Upper lobe of left lung (tissue), 6 donors: Measurements from ENCODE around the gene SFT2D3. TPM values are rescaled to one million over a fixed set of nuclear protein-coding genes. Genes with fewer than 3 reads are reported as not detected.

Experiments
- ATAC-seq, 2 donors: fragments of 200-7000 bp; cut with Tn5 transposase; one replicate each; pipeline ENCODE4 v1.9.1; 2022; ENCODE audit warnings: mild to moderate bottlenecking in 2 of 2, moderate library complexity in 2 of 2; ENCODE audit not compliant: low FRiP score in 2 of 2
- DNase-seq, 2 donors: peaks; one replicate each; pipeline ENCODE4 v3.0.0-alpha.2; 2019 to 2020
- H3K27ac ChIP-seq, 4 donors: fragments of 200-600 bp; sonication (generic); one replicate each; pipeline ENCODE4 v1.5.1; 2016 to 2019
- H3K27me3 ChIP-seq, 4 donors: fragments of 200-600 bp; sonication (generic); one replicate each; pipeline ENCODE4 v1.5.1; 2017 to 2019
- H3K36me3 ChIP-seq, 4 donors: fragments of 200-600 bp; sonication (generic); one replicate each; pipeline ENCODE4 v1.5.1; 2016 to 2019
- H3K4me1 ChIP-seq, 4 donors: fragments of 200-600 bp; sonication (generic); one replicate each; pipeline ENCODE4 v1.5.1; 2018 to 2019
- H3K4me3 ChIP-seq, 4 donors: fragments of 200-600 bp; sonication (generic); one replicate each; pipeline ENCODE4 v1.5.1; 2017 to 2019; ENCODE audit warnings: mild to moderate bottlenecking in 2 of 4, moderate library complexity in 1 of 4
- H3K9me3 ChIP-seq, 4 donors: fragments of 200-600 bp; sonication (generic); one replicate each; pipeline ENCODE4 v1.5.1; 2018 to 2019
- EP300 ChIP-seq, 4 donors: sonication (generic); formaldehyde crosslinking; IDR thresholded peaks; one replicate each; pipeline ENCODE4 v1.5.1; 2017; ENCODE audit warnings: antibody characterized with exemption in 4 of 4, control low read depth in 2 of 4
- POLR2A ChIP-seq, 4 donors: fragments of 450-650 bp; IDR thresholded peaks; one replicate each; pipeline ENCODE4 v1.5.1; 2016 to 2017; ENCODE audit warnings: antibody characterized with exemption in 4 of 4, mild to moderate bottlenecking in 2 of 4
- POLR2AphosphoS5 ChIP-seq, 2 donors: sonication (generic); formaldehyde crosslinking; IDR thresholded peaks; one replicate each; pipeline ENCODE4 v1.5.1; 2017; ENCODE audit warnings: antibody characterized with exemption in 2 of 2
- WGBS, 2 donors: methylation state at CpG; one replicate each; pipeline ENCODE4 v1.1.5; 2017 to 2018; 5-methylcytosine and 5-hydroxymethylcytosine counted together
- total RNA-seq, 6 donors: library from RNA; depleted of rRNA in 4 of 6; stranded (reverse); fragments of >200 nt in 4 of 6; gene quantifications; one replicate each; pipeline versions ENCODE4 v1.1.0 to v1.2.1, GENCODE V29; 2016 to 2021
- TF ChIP-seq, protein P1 (sequence below), 6 experiments: fragments of 450-650 bp in 4 of 6; fragments of 200-600 bp in 2 of 6; sonication (generic) in 2 of 6; IDR thresholded peaks; one replicate each; pipeline ENCODE4 v1.5.1; 2016 to 2019; ENCODE audit warnings: antibody characterized with exemption in 6 of 6
- donor health status: DM: no; HTN: no; CAD: no; lungs with moderate emphysema.
- donor health status: DM: no; HTN: yes; CAD: no; lungs with severe emphysema.

The SFT2D3 gene, protein sequence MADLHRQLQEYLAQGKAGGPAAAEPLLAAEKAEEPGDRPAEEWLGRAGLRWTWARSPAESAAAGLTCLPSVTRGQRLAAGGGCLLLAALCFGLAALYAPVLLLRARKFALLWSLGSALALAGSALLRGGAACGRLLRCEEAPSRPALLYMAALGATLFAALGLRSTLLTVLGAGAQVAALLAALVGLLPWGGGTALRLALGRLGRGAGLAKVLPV
- total RNA-seq: 10 to 100 TPM in 2 of 6 donors, 1 to 10 TPM in 4; 6.4 to 13.1 (median 9.1) TPM

DNA sequence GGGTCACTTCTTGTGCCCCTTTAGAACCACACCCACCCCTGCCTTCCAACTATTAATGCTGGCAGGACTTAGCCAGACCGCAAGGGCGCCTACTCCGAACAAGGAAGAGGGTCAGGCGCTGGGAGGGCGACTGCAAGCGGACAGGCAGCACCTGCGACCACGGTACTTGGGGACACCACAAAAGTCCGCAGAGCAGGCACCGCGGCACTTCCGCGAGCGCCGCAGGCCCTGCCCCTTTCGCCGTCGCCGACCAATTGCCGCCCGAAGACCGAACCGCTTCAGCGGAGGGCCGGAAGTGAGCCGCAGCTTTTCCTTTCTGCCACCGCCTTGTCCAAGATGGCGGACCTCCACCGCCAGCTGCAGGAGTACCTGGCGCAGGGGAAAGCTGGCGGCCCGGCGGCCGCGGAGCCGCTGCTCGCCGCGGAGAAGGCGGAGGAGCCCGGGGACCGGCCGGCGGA lies at the start of gene SFT2D3:
SFT2D3 (plus strand) TSS at position 305 of the 458 bp plus-strand sequence; CDS start at position 337, 32 bp downstream.
- Histone ChIP-seq H3K27ac (peak within 1 kb of the TSS; percentile 92 to 99 (median 98)), H3K36me3 (peaks cover 0 to 8% (median 0%) of the 10 kb centered on the region in 4 donors), H3K27me3 (no peaks in the 10 kb centered on the region), H3K4me3 (peak within 1 kb of the TSS; percentile 39 to 92 (median 82)), H3K9me3 (no peaks in the 10 kb centered on the region), H3K4me1 (peaks cover 37 to 48% (median 45%) of the 10 kb centered on the region in 4 donors)
- 0 to 1% methylated on average over 4 to 26 of the region's 44 CpGs for WGBS, 2 donors
- peak; percentile 83 to 86 for TF ChIP-seq POLR2AphosphoS5 (IDR thresholded peaks at IDR 0.05)
- TF ChIP-seq, protein P1, sequence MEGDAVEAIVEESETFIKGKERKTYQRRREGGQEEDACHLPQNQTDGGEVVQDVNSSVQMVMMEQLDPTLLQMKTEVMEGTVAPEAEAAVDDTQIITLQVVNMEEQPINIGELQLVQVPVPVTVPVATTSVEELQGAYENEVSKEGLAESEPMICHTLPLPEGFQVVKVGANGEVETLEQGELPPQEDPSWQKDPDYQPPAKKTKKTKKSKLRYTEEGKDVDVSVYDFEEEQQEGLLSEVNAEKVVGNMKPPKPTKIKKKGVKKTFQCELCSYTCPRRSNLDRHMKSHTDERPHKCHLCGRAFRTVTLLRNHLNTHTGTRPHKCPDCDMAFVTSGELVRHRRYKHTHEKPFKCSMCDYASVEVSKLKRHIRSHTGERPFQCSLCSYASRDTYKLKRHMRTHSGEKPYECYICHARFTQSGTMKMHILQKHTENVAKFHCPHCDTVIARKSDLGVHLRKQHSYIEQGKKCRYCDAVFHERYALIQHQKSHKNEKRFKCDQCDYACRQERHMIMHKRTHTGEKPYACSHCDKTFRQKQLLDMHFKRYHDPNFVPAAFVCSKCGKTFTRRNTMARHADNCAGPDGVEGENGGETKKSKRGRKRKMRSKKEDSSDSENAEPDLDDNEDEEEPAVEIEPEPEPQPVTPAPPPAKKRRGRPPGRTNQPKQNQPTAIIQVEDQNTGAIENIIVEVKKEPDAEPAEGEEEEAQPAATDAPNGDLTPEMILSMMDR (IDR thresholded peaks at IDR 0.05): peak in 1 of 6 experiments; percentile 7
- TF ChIP-seq POLR2A (IDR thresholded peaks at IDR 0.05): peak; percentile 59 to 97 (median 90)
- no peak for TF ChIP-seq EP300 (IDR thresholded peaks at IDR 0.05)
- peak; percentile 95 to 97 for DNase-seq
- ATAC-seq: peak; percentile 94

- TF ChIP-seq, protein P1 (IDR thresholded peaks at IDR 0.05): no peak
- TF ChIP-seq EP300 (IDR thresholded peaks at IDR 0.05) (no peak), POLR2AphosphoS5 (IDR thresholded peaks at IDR 0.05) (no peak), POLR2A (IDR thresholded peaks at IDR 0.05) (no peak)
- H3K4me3 ChIP-seq: no peak overlapping the region
- no peaks in the 10 kb centered on the region for H3K9me3 ChIP-seq
- 71 to 79% methylated on average over 8 to 14 of the region's 14 CpGs for WGBS, 2 donors
- peaks cover 35 to 57% (median 51%) of the 10 kb centered on the region in 4 donors for H3K4me1 ChIP-seq
- DNase-seq (no peak), ATAC-seq (peak in 1 of 2 donors; percentile 16)
- H3K27me3 ChIP-seq: no peaks in the 10 kb centered on the region
- H3K27ac ChIP-seq: peak overlapping the region in 3 of 4 donors; percentile 67 to 84 (median 76)
- H3K36me3 ChIP-seq: peaks cover 0 to 55% (median 12%) of the 10 kb centered on the region in 4 donors
Measured at GRCh38 chr2:127651971-127652550, 49.2 kb upstream of the SFT2D3 start.

- TF ChIP-seq EP300 (IDR thresholded peaks at IDR 0.05) (no peak), POLR2A (IDR thresholded peaks at IDR 0.05) (no peak), POLR2AphosphoS5 (IDR thresholded peaks at IDR 0.05) (no peak)
- TF ChIP-seq, protein P1 (IDR thresholded peaks at IDR 0.05): no peak
- Histone ChIP-seq H3K27me3 (no peaks in the 10 kb centered on the region), H3K36me3 (peaks cover 0 to 63% (median 14%) of the 10 kb centered on the region in 4 donors), H3K9me3 (no peaks in the 10 kb centered on the region), H3K4me1 (peaks cover 35 to 56% (median 52%) of the 10 kb centered on the region in 4 donors), H3K4me3 (no peak overlapping the region), H3K27ac (peak overlapping the region; percentile 0 to 84 (median 72))
- DNase-seq (peak in 1 of 2 donors; percentile 57), ATAC-seq (no peak)
- WGBS, 2 donors: 79 to 82% methylated on average over 21 to 25 of the region's 25 CpGs
Measured at GRCh38 chr2:127652786-127653357, 48.4 kb upstream of the SFT2D3 start.

DNA sequence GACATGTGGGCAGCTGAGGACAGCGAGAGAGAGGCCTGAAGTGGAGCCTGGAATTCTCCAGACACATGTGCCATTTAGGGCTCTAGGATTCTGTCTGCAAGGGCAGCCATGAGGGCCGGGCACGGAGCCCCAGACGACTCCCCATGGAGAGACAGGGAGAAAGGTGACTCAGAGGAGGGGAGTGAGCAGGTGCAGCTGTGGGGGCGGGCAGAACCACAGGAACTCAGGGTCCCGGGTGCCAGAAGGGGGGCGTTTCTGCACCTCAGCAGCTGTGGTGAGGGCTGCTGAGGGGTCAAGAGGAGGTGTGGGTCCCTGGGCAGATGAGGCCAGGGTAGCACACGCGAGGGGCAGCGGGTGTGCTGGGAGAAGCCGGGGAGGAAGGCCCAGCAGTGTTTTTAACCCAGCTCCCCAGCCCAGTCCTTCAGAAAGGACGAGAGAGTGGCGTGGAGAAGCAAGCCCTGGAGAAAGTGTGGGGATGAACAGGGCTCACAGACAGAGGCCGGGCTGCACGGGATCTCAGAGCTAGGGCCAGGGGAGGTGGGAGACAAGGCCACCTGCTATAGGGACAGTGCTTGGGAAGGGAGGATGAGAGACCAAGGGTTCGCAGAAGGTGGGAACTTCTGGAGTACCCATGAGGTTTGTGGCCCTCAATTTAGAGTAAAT lies 47.7 kb upstream of the SFT2D3 start:
- no peak overlapping the region for H3K4me3 ChIP-seq
- H3K9me3 ChIP-seq: no peaks in the 10 kb centered on the region
- H3K36me3 ChIP-seq: peaks cover 0 to 65% (median 14%) of the 10 kb centered on the region in 4 donors
- ATAC-seq (no peak), DNase-seq (peak in 1 of 2 donors; percentile 53)
- peaks cover 35 to 58% (median 52%) of the 10 kb centered on the region in 4 donors for H3K4me1 ChIP-seq
- H3K27me3 ChIP-seq: no peaks in the 10 kb centered on the region
- H3K27ac ChIP-seq: peak overlapping the region; percentile 0 to 84 (median 72)
- WGBS, 2 donors: 86 to 89% methylated on average over 13 to 15 of the region's 16 CpGs
- TF ChIP-seq EP300 (IDR thresholded peaks at IDR 0.05): no peak
